H9 (cell line): ENCODE data around the gene TMEM154. TPM values are rescaled to one million over a fixed set of nuclear protein-coding genes. Genes with fewer than 3 reads are reported as not detected.

Experiments used
- DNase-seq: peaks from one replicate; pipeline ENCODE4 v3.0.0-alpha.2; 2017
- H2AFZ ChIP-seq: one replicate; pipeline ENCODE4 v1.6.1; 2013; ENCODE audit warnings: mild to moderate bottlenecking, low read length, control low read depth, moderate library complexity
- H2AK5ac ChIP-seq: 2 replicates; pipeline ENCODE4 v1.6.1; 2013; ENCODE audit warnings: low read length, control low read depth, mixed read lengths; ENCODE audit not compliant: insufficient read length
- H2BK120ac ChIP-seq: one replicate; pipeline ENCODE4 v1.6.1; 2013; ENCODE audit warnings: low read depth, mild to moderate bottlenecking, low read length, control low read depth, inconsistent platforms; ENCODE audit not compliant: poor library complexity, severe bottlenecking
- H2BK12ac ChIP-seq: 2 replicates; pipeline ENCODE4 v1.6.1; 2013; ENCODE audit warnings: low read length, control low read depth, mixed read lengths, low read depth; ENCODE audit not compliant: insufficient read length
- H2BK15ac ChIP-seq: 2 replicates; pipeline ENCODE4 v1.6.1; 2013; ENCODE audit warnings: low read depth, low read length, control low read depth
- H2BK20ac ChIP-seq: one replicate; pipeline ENCODE4 v1.6.1; 2013; ENCODE audit warnings: low read depth, mild to moderate bottlenecking, low read length, control low read depth, inconsistent platforms; ENCODE audit not compliant: poor library complexity, severe bottlenecking
- H2BK5ac ChIP-seq: 2 replicates; pipeline ENCODE4 v1.6.1; 2013; ENCODE audit warnings: low read length, control low read depth, mixed read lengths; ENCODE audit not compliant: insufficient read length
- H3K14ac ChIP-seq: 2 replicates; pipeline ENCODE4 v1.6.1; 2013; ENCODE audit warnings: low read length, control low read depth; ENCODE audit not compliant: insufficient read depth
- H3K18ac ChIP-seq: 2 replicates; pipeline ENCODE4 v1.6.1; 2013; ENCODE audit warnings: low read depth, mild to moderate bottlenecking, mixed read lengths, low read length, control low read depth; ENCODE audit not compliant: insufficient read length
- H3K23ac ChIP-seq: 2 replicates; pipeline ENCODE4 v1.6.1; 2013; ENCODE audit warnings: low read length, control low read depth, mixed read lengths, low read depth; ENCODE audit not compliant: insufficient read length
- H3K23me2 ChIP-seq: 2 replicates; pipeline ENCODE4 v1.6.1; 2013; ENCODE audit warnings: low read depth, mild to moderate bottlenecking, mixed read lengths, low read length, control low read depth; ENCODE audit not compliant: insufficient read length, poor library complexity, severe bottlenecking
- H3K27ac ChIP-seq: 2 replicates; pipeline ENCODE4 v1.5.1; 2013; ENCODE audit warnings: low read length, control low read depth, mixed read lengths, low read depth; ENCODE audit not compliant: insufficient read length
- H3K27me3 ChIP-seq: 2 replicates; pipeline ENCODE4 v1.6.1; 2013; ENCODE audit warnings: low read length, control low read depth, inconsistent platforms; ENCODE audit not compliant: insufficient read depth
- H3K4ac ChIP-seq: 2 replicates; pipeline ENCODE4 v1.6.1; 2013; ENCODE audit warnings: low read depth, mild to moderate bottlenecking, control low read depth, inconsistent platforms, low read length, moderate library complexity
- H3K4me1 ChIP-seq: 2 replicates; pipeline ENCODE4 v1.6.1; 2013; ENCODE audit warnings: low read length, control low read depth, inconsistent platforms; ENCODE audit not compliant: insufficient read depth
- H3K4me2 ChIP-seq: 2 replicates; pipeline ENCODE4 v1.6.1; 2013; ENCODE audit warnings: low read length, control low read depth, mixed read lengths; ENCODE audit not compliant: insufficient read length, insufficient read depth
- H3K56ac ChIP-seq: 2 replicates; pipeline ENCODE4 v1.6.1; 2013; ENCODE audit warnings: low read depth, mild to moderate bottlenecking, mixed read lengths, low read length, control low read depth; ENCODE audit not compliant: insufficient read length
- H3K79me1 ChIP-seq: 2 replicates; pipeline ENCODE4 v1.6.1; 2013; ENCODE audit warnings: low read depth, mild to moderate bottlenecking, moderate library complexity, low read length, control low read depth, inconsistent platforms; ENCODE audit not compliant: insufficient read depth, poor library complexity, severe bottlenecking
- H3K79me2 ChIP-seq: 2 replicates; pipeline ENCODE4 v1.6.1; 2013; ENCODE audit warnings: low read length, control low read depth, inconsistent platforms; ENCODE audit not compliant: insufficient read depth
- H3K9ac ChIP-seq: 2 replicates; pipeline ENCODE4 v1.6.1; 2013; ENCODE audit warnings: low read length, control low read depth, mixed read lengths; ENCODE audit not compliant: insufficient read length; ENCODE audit errors: extremely low read depth
- H3K9me3 ChIP-seq: one replicate; pipeline ENCODE4 v1.6.1; 2013; ENCODE audit warnings: low read depth, low read length, inconsistent platforms; ENCODE audit not compliant: control insufficient read depth
- H3T11ph ChIP-seq: one replicate; pipeline ENCODE4 v1.6.1; 2013; ENCODE audit warnings: mild to moderate bottlenecking, low read length, control low read depth, inconsistent platforms
- H4K20me1 ChIP-seq: one replicate; pipeline ENCODE4 v1.6.1; 2013; ENCODE audit not compliant: control insufficient read depth, insufficient read length, insufficient read depth
- H4K5ac ChIP-seq: 2 replicates; pipeline ENCODE4 v1.6.1; 2013; ENCODE audit warnings: low read depth, mild to moderate bottlenecking, mixed read lengths, low read length, control low read depth; ENCODE audit not compliant: insufficient read length
- H4K8ac ChIP-seq: replicated peaks from 2 replicates; pipeline ENCODE4 v1.6.1; 2013; ENCODE audit warnings: low read length, control low read depth, mixed read lengths, low read depth; ENCODE audit not compliant: insufficient read length
- H4K91ac ChIP-seq: 2 replicates; pipeline ENCODE4 v1.6.1; 2013; ENCODE audit warnings: low read depth, mild to moderate bottlenecking, moderate library complexity, mixed read lengths, low read length, control low read depth; ENCODE audit not compliant: insufficient read length
- H3K27ac Mint-ChIP-seq, 3 experiments: 2 replicates in 2 of 3; 3 replicates in 1 of 3; pipeline ENCODE4 v1.8.0; 2020 to 2021; ENCODE audit warnings: mixed read lengths in 3 of 3, mild to moderate bottlenecking in 1 of 3, moderate library complexity in 1 of 3
- H3K27me3 Mint-ChIP-seq: 2 replicates; pipeline ENCODE4 v1.8.0; 2021; ENCODE audit warnings: low read depth, mild to moderate bottlenecking, moderate library complexity, mixed read lengths
- H3K36me3 Mint-ChIP-seq, 3 experiments: 2 replicates in 2 of 3; 3 replicates in 1 of 3; pipeline ENCODE4 v1.8.0; 2020 to 2021; ENCODE audit warnings: low read depth in 3 of 3, mixed read lengths in 3 of 3; ENCODE audit not compliant: insufficient read depth in 1 of 3
- H3K4me1 Mint-ChIP-seq, 2 experiments: 2 replicates each; pipeline ENCODE4 v1.8.0; 2020; ENCODE audit warnings: mixed read lengths in 2 of 2
- H3K4me3 Mint-ChIP-seq, 2 experiments: 2 replicates in 1 of 2; 3 replicates in 1 of 2; pipeline ENCODE4 v1.8.0; 2020 to 2021; ENCODE audit warnings: mild to moderate bottlenecking in 2 of 2, mixed read lengths in 2 of 2, moderate library complexity in 1 of 2
- H3K9me3 Mint-ChIP-seq, 2 experiments: 2 replicates in 1 of 2; 3 replicates in 1 of 2; pipeline ENCODE4 v1.8.0; 2020; ENCODE audit warnings: mild to moderate bottlenecking in 2 of 2, mixed read lengths in 2 of 2, moderate library complexity in 1 of 2
- CTCF ChIP-seq: fragments of 200-600 bp; sonication (generic); conservative IDR thresholded peaks from 3 replicates; pipeline ENCODE4 v1.8.0; 2021; ENCODE audit warnings: antibody characterized with exemption, mild to moderate bottlenecking
- WGBS: extraction: QIAGEN DNeasy Blood & Tissue Kit; methylation state at CpG from one replicate; pipeline ENCODE4 v1.1.7; 2013; ENCODE audit warnings: missing lambda C conversion rate, low lambda C conversion rate, mixed read lengths; ENCODE audit not compliant: insufficient read length; ENCODE audit errors: extremely low coverage; 5-methylcytosine and 5-hydroxymethylcytosine counted together
- total RNA-seq: library from RNA; stranded (reverse); gene quantifications from 2 replicates; pipeline ENCODE4 v1.2.1, GENCODE V29; 2021

TMEM154 gene
- total RNA-seq, 1 experiment from 2014 or later, result 1.7 TPM

- H3K9me3 ChIP-seq, result no peaks in the 10 kb centered on the region
- Mint-ChIP-seq H3K4me3 (no peak overlapping the region), H3K36me3 (peaks cover 0 to 5% (median 0%) of the 10 kb centered on the region in 3 experiments; a peak in 1 of 7 replicates), H3K27ac (no peak overlapping the region), H3K4me1 (peaks cover 50 to 52% of the 10 kb centered on the region in 2 experiments), H3K9me3 (peaks cover 3 to 6% of the 10 kb centered on the region in 2 experiments; a peak in 1 of 5 replicates), H3K27me3 (no peaks in the 10 kb centered on the region)
- H4K5ac ChIP-seq, result no peak overlapping the region
- DNase-seq, result no peak
- H2BK120ac ChIP-seq, result no peak overlapping the region
- no peak overlapping the region for H3K4ac ChIP-seq
- WGBS, result no CpG with 5 or more reads among the region's 4 CpGs
- no peak overlapping the region for H3K14ac ChIP-seq
- H4K91ac ChIP-seq, result no peak overlapping the region
- H3K23me2 ChIP-seq, result no peaks in the 10 kb centered on the region
- peaks cover 8% of the 10 kb centered on the region; the same call in 1 of the 2 replicates for H3K4me1 ChIP-seq
- H2BK5ac ChIP-seq, result no peak overlapping the region
- H3K27me3 ChIP-seq, result no peaks in the 10 kb centered on the region
- H2BK20ac ChIP-seq, result no peak overlapping the region
- no peak overlapping the region for H3K4me2 ChIP-seq
- H3K23ac ChIP-seq, result no peak overlapping the region
- H4K20me1 ChIP-seq, result no peaks in the 10 kb centered on the region
- no peak overlapping the region for H3K18ac ChIP-seq
- no peak overlapping the region for H2AFZ ChIP-seq
- TF ChIP-seq CTCF, result no peak
- no peak overlapping the region for H3K56ac ChIP-seq
- H3T11ph ChIP-seq, result no peak overlapping the region
- H3K27ac ChIP-seq, result no peak overlapping the region
- no peaks in the 10 kb centered on the region for H3K79me2 ChIP-seq
- H2BK12ac ChIP-seq, result no peak overlapping the region
- H2AK5ac ChIP-seq, result no peak overlapping the region
- no peak overlapping the region for H3K9ac ChIP-seq
- no peak overlapping the region for H2BK15ac ChIP-seq
- no peak overlapping the region for H4K8ac ChIP-seq
- H3K79me1 ChIP-seq, result no peaks in the 10 kb centered on the region
Measured at GRCh38 chr4:152699313-152699712, 19.5 kb upstream of the TMEM154 start.
